Activated CD4-positive, alpha-beta T cell treated with anti-CD3 and anti-CD28 coated beads for 4 hours (primary cell): ENCODE results near the gene ATP7B.
"Not testable (repeated sequence)": the region's sequence is repeated elsewhere in the genome, so short reads cannot be mapped to it uniquely, and the experiment has no call there.

Experiments used
- DNase-seq, 2 donors: peaks; one replicate each; pipeline ENCODE4 v3.0.0-alpha.2; 2020

Gene ATP7B

GRCh38 chr13:52010890-52011631, at the start of gene ATP7B:
TSS of gene ATP7B (minus strand) at chr13:52011450. CDS start at chr13:52011337, 113 bp downstream.
- peak in 1 of 2 donors; percentile 14 for DNase-seq

- no peak for DNase-seq
Observed at GRCh38 chr13:52053460-52053859, 42.2 kb upstream of the ATP7B start.

- no peak for DNase-seq
Observed at GRCh38 chr13:52051400-52051799, 40.1 kb upstream of the ATP7B start.

- no peak for DNase-seq
Observed at GRCh38 chr13:52048516-52048915, 37.3 kb upstream of the ATP7B start.

- DNase-seq = no peak
Observed at GRCh38 chr13:52047463-52047862, 36.2 kb upstream of the ATP7B start.

- no peak for DNase-seq
Observed at GRCh38 chr13:52043675-52044074, 32.4 kb upstream of the ATP7B start.

- DNase-seq = no peak
Observed at GRCh38 chr13:52036037-52036436, 24.8 kb upstream of the ATP7B start.

- no peak for DNase-seq
Observed at GRCh38 chr13:52034616-52035226, 23.5 kb upstream of the ATP7B start.

- no peak for DNase-seq
Observed at GRCh38 chr13:52033039-52033438, 21.8 kb upstream of the ATP7B start.

GRCh38 chr13:52030401-52030800, 19.2 kb upstream of the ATP7B start:
- not testable (repeated sequence) for DNase-seq

- DNase-seq = no peak
Observed at GRCh38 chr13:52029569-52029968, 18.3 kb upstream of the ATP7B start.

GRCh38 chr13:52027832-52028231, 16.6 kb upstream of the ATP7B start:
- no peak for DNase-seq

GRCh38 chr13:52026246-52026626, 15.0 kb upstream of the ATP7B start:
- no peak for DNase-seq

- DNase-seq = no peak
Observed at GRCh38 chr13:52025475-52026245, 14.4 kb upstream of the ATP7B start.

GRCh38 chr13:52024481-52024880, 13.2 kb upstream of the ATP7B start, which contains the start of gene UTP14C:
TSS of gene UTP14C (plus strand) at chr13:52024691. CDS start at chr13:52028805, 4,114 bp downstream.
- DNase-seq = no peak

GRCh38 chr13:52022356-52022755, 11.1 kb upstream of the ATP7B start:
- DNase-seq = no peak

GRCh38 chr13:52020191-52020590, 8.9 kb upstream of the ATP7B start:
- DNase-seq = no peak

GRCh38 chr13:52016296-52016695, 5.0 kb upstream of the ATP7B start:
- DNase-seq = no peak

- DNase-seq = no peak
Observed at GRCh38 chr13:52012512-52012836, 1.2 kb upstream of the ATP7B start.

- DNase-seq = peak; percentile 99 to 100
Observed at GRCh38 chr13:52011632-52012511, 622 bp upstream of the ATP7B start, which contains the start of gene ALG11. TSS of gene ALG11 (plus strand) at chr13:52012398. CDS start at chr13:52012419, 21 bp downstream.

GRCh38 chr13:52009946-52010345, 1.3 kb downstream of the ATP7B start:
- DNase-seq = no peak

GRCh38 chr13:52006523-52007245, 4.6 kb downstream of the ATP7B start:
- no peak for DNase-seq
